Measurements from ENCODE around the gene SLC12A9.
A peak's percentile ranks its signal among the peaks of the same experiment; 100 is the strongest.

- TF ChIP-seq POLR2A (IDR thresholded peaks at IDR 0.05) (no peak), POLR2AphosphoS5 (IDR thresholded peaks at IDR 0.05) (peak in 1 of 3 donors; percentile 50), CTCF (IDR thresholded peaks at IDR 0.05) (peak in 5 of 7 experiments; percentile 88 to 94 (median 92))
These were observed at the start of gene SLC12A9 for GRCh38 chr7:100852048-100852872.
